Omental fat pad (tissue), 4 donors: ENCODE results near the gene MADCAM1. TPM values are rescaled to one million over a fixed set of nuclear protein-coding genes. Genes with fewer than 3 reads are reported as not detected.

Source experiments
- ATAC-seq: fragments of 150-250 bp; one replicate; pipeline ENCODE4 v1.9.1; 2016; ENCODE audit warnings: mild to moderate bottlenecking, moderate library complexity; ENCODE audit not compliant: low FRiP score
- DNase-seq: peaks from one replicate; pipeline ENCODE4 v3.0.0-alpha.2; 2019; ENCODE audit warnings: low spot score
- CTCF ChIP-seq, 3 donors: fragments of 450-650 bp; IDR thresholded peaks; one replicate each; pipeline ENCODE4 v1.5.1; 2016 to 2017; ENCODE audit warnings: antibody characterized with exemption in 3 of 3, mild to moderate bottlenecking in 3 of 3, moderate library complexity in 2 of 3
- total RNA-seq, 4 donors: library from RNA; depleted of rRNA; stranded (reverse); fragments of >200 nt; gene quantifications; one replicate each; pipeline ENCODE4 v1.1.0, GENCODE V29; 2016

The MADCAM1 gene
- total RNA-seq, 4 donors from 2014 or later, result 0.69 TPM; not detected in 3

- DNase-seq (no peak), ATAC-seq (no peak)
- no peak for TF ChIP-seq CTCF (IDR thresholded peaks at IDR 0.05)
These were observed 35.2 kb upstream of the MADCAM1 start, which contains the start of gene SHC2 for GRCh38 chr19:460877-461720. SHC2 (minus strand) TSS chr19:461033; CDS start chr19:460996, 37 bp downstream.

GRCh38 chr19:461721-462551 is 34.4 kb upstream of the MADCAM1 start:
- DNase-seq (no peak), ATAC-seq (peak; percentile 33)
- TF ChIP-seq CTCF (IDR thresholded peaks at IDR 0.05), result no peak

- no peak for TF ChIP-seq CTCF (IDR thresholded peaks at IDR 0.05)
These were observed 32.6 kb upstream of the MADCAM1 start for GRCh38 chr19:463483-464207.

GRCh38 chr19:464208-464545 is 32.1 kb upstream of the MADCAM1 start:
- ATAC-seq, result no peak
- DNase-seq, result no peak
- no peak for TF ChIP-seq CTCF (IDR thresholded peaks at IDR 0.05)

More at GRCh38 chr19:463483-464207, 32.6 kb upstream of the MADCAM1 start:
- no peak for DNase-seq
- ATAC-seq, result no peak

- ATAC-seq (no peak), DNase-seq (no peak)
- no peak for TF ChIP-seq CTCF (IDR thresholded peaks at IDR 0.05)
These were observed 31.1 kb upstream of the MADCAM1 start for GRCh38 chr19:465056-465816.

GRCh38 chr19:467554-467953 is 28.7 kb upstream of the MADCAM1 start:
- DNase-seq (no peak), ATAC-seq (no peak)
- no peak for TF ChIP-seq CTCF (IDR thresholded peaks at IDR 0.05)
